ENCODE results near the gene PRR36.

The PRR36 gene

DNA sequence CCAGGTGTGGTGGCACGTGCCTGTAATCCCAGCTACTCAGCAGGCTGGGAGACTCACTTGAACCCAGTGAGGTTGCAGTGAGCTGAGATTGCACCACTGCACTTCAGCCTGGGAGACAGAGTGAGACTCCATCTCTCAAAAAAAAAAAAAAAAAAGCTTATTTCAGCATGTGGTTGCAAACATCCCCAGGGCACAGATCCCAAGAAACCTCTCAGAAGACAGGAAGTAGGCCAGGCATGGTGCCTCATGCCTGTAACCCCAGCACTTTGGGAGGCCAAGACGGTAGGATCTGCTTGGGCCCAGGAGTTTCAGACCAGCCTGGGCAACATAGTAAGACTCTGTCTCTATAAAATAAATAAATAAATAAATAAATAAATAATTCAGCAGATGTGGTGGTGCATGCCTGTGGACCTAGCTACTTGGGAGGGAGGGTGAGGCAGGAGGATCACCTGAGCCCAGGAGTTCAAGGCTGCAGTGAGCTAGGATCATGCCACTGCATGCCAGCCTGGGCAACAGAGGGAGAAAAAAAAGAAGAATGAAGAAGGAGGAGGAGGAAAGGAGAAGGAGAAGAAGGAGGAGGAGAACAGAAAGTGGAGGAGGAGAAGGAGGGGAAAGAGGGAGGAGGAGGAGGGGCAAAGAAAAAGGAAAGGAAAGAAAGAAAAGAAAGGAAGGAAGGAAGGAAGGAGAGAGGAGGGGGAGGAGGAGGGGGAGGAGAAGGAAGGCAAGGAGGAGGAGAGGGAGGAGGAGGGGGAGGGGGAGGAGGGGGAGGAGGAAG lies 9.8 kb upstream of the PRR36 start:
- Histone ChIP-seq H3K27me3 (ENCODE audit: insufficient read depth, poor library complexity, severe bottlenecking) (peaks cover 16% of the 10 kb centered on the region), H3K27ac (replicated peaks) (no peak overlapping the region), H3K4me3 (replicated peaks; ENCODE audit: insufficient read depth, low read length) (no peak overlapping the region)
- DNase-seq (ENCODE audit: low read depth in 1 of 2, low spot score in 1 of 2) = no peak
- TF ChIP-seq SPI1 (IDR thresholded peaks at IDR 0.05; ENCODE audit: borderline replicate concordance, low read depth) (no peak), GABPA (IDR thresholded peaks at IDR 0.05; ENCODE audit: low read depth) (no peak), POLR2AphosphoS5 (IDR thresholded peaks at IDR 0.05; ENCODE audit: low read depth) (no peak)
- TF ChIP-seq, protein P1, sequence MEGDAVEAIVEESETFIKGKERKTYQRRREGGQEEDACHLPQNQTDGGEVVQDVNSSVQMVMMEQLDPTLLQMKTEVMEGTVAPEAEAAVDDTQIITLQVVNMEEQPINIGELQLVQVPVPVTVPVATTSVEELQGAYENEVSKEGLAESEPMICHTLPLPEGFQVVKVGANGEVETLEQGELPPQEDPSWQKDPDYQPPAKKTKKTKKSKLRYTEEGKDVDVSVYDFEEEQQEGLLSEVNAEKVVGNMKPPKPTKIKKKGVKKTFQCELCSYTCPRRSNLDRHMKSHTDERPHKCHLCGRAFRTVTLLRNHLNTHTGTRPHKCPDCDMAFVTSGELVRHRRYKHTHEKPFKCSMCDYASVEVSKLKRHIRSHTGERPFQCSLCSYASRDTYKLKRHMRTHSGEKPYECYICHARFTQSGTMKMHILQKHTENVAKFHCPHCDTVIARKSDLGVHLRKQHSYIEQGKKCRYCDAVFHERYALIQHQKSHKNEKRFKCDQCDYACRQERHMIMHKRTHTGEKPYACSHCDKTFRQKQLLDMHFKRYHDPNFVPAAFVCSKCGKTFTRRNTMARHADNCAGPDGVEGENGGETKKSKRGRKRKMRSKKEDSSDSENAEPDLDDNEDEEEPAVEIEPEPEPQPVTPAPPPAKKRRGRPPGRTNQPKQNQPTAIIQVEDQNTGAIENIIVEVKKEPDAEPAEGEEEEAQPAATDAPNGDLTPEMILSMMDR (IDR thresholded peaks at IDR 0.05; ENCODE audit: insufficient read depth, low read length) = no peak
- TF ChIP-seq, protein P2, sequence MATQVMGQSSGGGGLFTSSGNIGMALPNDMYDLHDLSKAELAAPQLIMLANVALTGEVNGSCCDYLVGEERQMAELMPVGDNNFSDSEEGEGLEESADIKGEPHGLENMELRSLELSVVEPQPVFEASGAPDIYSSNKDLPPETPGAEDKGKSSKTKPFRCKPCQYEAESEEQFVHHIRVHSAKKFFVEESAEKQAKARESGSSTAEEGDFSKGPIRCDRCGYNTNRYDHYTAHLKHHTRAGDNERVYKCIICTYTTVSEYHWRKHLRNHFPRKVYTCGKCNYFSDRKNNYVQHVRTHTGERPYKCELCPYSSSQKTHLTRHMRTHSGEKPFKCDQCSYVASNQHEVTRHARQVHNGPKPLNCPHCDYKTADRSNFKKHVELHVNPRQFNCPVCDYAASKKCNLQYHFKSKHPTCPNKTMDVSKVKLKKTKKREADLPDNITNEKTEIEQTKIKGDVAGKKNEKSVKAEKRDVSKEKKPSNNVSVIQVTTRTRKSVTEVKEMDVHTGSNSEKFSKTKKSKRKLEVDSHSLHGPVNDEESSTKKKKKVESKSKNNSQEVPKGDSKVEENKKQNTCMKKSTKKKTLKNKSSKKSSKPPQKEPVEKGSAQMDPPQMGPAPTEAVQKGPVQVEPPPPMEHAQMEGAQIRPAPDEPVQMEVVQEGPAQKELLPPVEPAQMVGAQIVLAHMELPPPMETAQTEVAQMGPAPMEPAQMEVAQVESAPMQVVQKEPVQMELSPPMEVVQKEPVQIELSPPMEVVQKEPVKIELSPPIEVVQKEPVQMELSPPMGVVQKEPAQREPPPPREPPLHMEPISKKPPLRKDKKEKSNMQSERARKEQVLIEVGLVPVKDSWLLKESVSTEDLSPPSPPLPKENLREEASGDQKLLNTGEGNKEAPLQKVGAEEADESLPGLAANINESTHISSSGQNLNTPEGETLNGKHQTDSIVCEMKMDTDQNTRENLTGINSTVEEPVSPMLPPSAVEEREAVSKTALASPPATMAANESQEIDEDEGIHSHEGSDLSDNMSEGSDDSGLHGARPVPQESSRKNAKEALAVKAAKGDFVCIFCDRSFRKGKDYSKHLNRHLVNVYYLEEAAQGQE (IDR thresholded peaks at IDR 0.05; ENCODE audit: insufficient replicate concordance, low read depth) = no peak

DNA sequence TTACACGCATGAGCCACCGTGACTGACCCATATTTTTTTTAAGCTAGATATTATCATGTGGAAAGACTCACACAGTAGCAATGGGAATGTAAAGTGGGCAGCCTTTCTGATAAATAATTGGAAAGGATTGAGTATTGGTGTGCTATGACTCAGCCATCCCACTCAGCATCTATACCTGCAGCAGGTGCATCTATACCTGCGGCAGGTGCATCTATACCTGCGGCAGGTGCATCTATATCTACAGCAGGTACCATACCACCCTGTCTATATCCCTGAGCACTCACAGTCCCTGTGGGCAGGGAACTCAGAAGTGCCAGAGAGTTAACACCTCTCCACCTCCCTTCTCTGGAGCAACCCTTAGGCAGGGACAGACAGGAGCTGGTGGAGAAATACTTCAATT lies 8.9 kb upstream of the PRR36 start:
- Histone ChIP-seq H3K4me3 (replicated peaks; ENCODE audit: insufficient read depth, low read length) (no peak overlapping the region), H3K27ac (replicated peaks) (no peak overlapping the region), H3K27me3 (ENCODE audit: insufficient read depth, poor library complexity, severe bottlenecking) (peaks cover 10% of the 10 kb centered on the region)
- TF ChIP-seq SPI1 (IDR thresholded peaks at IDR 0.05; ENCODE audit: borderline replicate concordance, low read depth) = no peak
- TF ChIP-seq, protein P1 (IDR thresholded peaks at IDR 0.05; ENCODE audit: insufficient read depth, low read length) = no peak
- no peak for TF ChIP-seq GABPA (IDR thresholded peaks at IDR 0.05; ENCODE audit: low read depth)
- TF ChIP-seq, protein P2 (IDR thresholded peaks at IDR 0.05; ENCODE audit: insufficient replicate concordance, low read depth) = no peak
- TF ChIP-seq POLR2AphosphoS5 (IDR thresholded peaks at IDR 0.05; ENCODE audit: low read depth) = no peak
- DNase-seq (ENCODE audit: low read depth in 1 of 2, low spot score in 1 of 2) = no peak

DNA sequence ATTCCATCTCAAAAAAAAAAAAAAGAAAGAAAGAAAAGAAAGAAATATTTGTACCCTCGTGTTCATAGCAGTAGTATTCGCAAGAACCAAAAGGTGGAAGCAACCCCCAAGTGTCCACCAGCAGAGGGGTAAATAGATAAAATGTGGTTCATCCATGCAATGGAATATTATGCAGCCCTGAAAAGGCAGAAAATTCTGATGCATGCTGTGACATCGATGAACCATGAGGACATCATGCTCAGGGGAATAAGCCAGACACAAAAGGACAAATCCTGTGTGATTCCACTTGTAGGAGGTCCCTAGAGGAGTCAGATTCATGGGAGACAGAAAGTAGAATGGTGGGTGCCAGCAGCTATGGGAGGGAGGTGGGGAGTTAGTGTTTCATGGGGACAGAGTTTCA lies 7.7 kb upstream of the PRR36 start:
- Histone ChIP-seq H3K4me3 (replicated peaks; ENCODE audit: insufficient read depth, low read length) (no peak overlapping the region), H3K27ac (replicated peaks) (no peak overlapping the region), H3K27me3 (ENCODE audit: insufficient read depth, poor library complexity, severe bottlenecking) (peaks cover 3% of the 10 kb centered on the region)
- DNase-seq (ENCODE audit: low read depth in 1 of 2, low spot score in 1 of 2) = no peak
- TF ChIP-seq, protein P2 (IDR thresholded peaks at IDR 0.05; ENCODE audit: insufficient replicate concordance, low read depth) = no peak
- TF ChIP-seq GABPA (IDR thresholded peaks at IDR 0.05; ENCODE audit: low read depth) = no peak
- TF ChIP-seq SPI1 (IDR thresholded peaks at IDR 0.05; ENCODE audit: borderline replicate concordance, low read depth) = no peak
- TF ChIP-seq, protein P1 (IDR thresholded peaks at IDR 0.05; ENCODE audit: insufficient read depth, low read length) = no peak
- no peak for TF ChIP-seq POLR2AphosphoS5 (IDR thresholded peaks at IDR 0.05; ENCODE audit: low read depth)
